AG10803 (cell line): ENCODE data around the gene MXRA5.
"Not testable (repeated sequence)": the region's sequence is repeated elsewhere in the genome, so short reads cannot be mapped to it uniquely, and the experiment has no call there.

Source experiments
- DNase-seq: peaks from one replicate; pipeline ENCODE4 v3.0.0; 2010; ENCODE audit warnings: low read depth
- H3K4me3 ChIP-seq: 2 replicates; pipeline ENCODE4 v1.5.1; 2011; ENCODE audit warnings: mild to moderate bottlenecking, low read length, control low read depth
- CTCF ChIP-seq: conservative IDR thresholded peaks from 2 replicates; pipeline ENCODE4 v1.5.1; 2011; ENCODE audit warnings: mild to moderate bottlenecking, low read length, control low read depth, inconsistent platforms

The MXRA5 gene

GRCh38 chrX:3293251-3293650, 53.2 kb downstream of the MXRA5 start:
- H3K4me3 ChIP-seq, result no peak overlapping the region
- no peak for DNase-seq
- TF ChIP-seq CTCF, result no peak

GRCh38 chrX:3290561-3290960, 55.9 kb downstream of the MXRA5 start:
- H3K4me3 ChIP-seq, result no peak overlapping the region

GRCh38 chrX:3286196-3286945, 60.1 kb downstream of the MXRA5 start:
- peak overlapping the region; percentile 17; the same call in 1 of the 2 replicates for H3K4me3 ChIP-seq
- TF ChIP-seq CTCF, result no peak
- DNase-seq, result peak; percentile 82

More at GRCh38 chrX:3290561-3290960, 55.9 kb downstream of the MXRA5 start:
- no peak for DNase-seq
- no peak for TF ChIP-seq CTCF

GRCh38 chrX:3280706-3281105, 65.7 kb downstream of the MXRA5 start:
- H3K4me3 ChIP-seq, result no peak overlapping the region
- no peak for DNase-seq
- TF ChIP-seq CTCF, result no peak

- H3K4me3 ChIP-seq, DNase-seq: not testable (repeated sequence)
Measured at GRCh38 chrX:3273668-3274067, 72.8 kb downstream of the MXRA5 start.

GRCh38 chrX:3271834-3272186, 74.6 kb downstream of the MXRA5 start:
- no peak for TF ChIP-seq CTCF
- DNase-seq, result peak; percentile 90
- H3K4me3 ChIP-seq, result no peak overlapping the region

- TF ChIP-seq CTCF, result no peak
- DNase-seq, result no peak
- no peak overlapping the region for H3K4me3 ChIP-seq
Measured at GRCh38 chrX:3271183-3271833, 75.1 kb downstream of the MXRA5 start.
